Measurements from ENCODE around the gene SLC50A1. TPM values are rescaled to one million over a fixed set of nuclear protein-coding genes. Genes with fewer than 3 reads are reported as not detected.

Gene SLC50A1
- total and polyA plus RNA-seq, 11 donors: 5.4 to 36.0 (median 10.5) TPM

GRCh38 chr1:155134322-155134721 lies 1.3 kb upstream of the SLC50A1 start:
- Histone ChIP-seq H3K4me3 (peak overlapping the region in 7 of 12 donors; percentile 57 to 86 (median 66)), H3K4me1 (peaks cover 21 to 79% (median 63%) of the 10 kb centered on the region in 12 donors), H3K36me3 (peaks cover 0 to 57% (median 39%) of the 10 kb centered on the region in 9 donors), H3K9me3 (no peaks in the 10 kb centered on the region), H3K27me3 (peaks cover 0 to 7% (median 0%) of the 10 kb centered on the region in 9 donors), H3K27ac (peak overlapping the region; percentile 90 to 99 (median 98))
- intact Hi-C loops (cut with DNase I): no loop called here
- ATAC-seq (no peak), DNase-seq (no peak)
- 36 to 60% (median 40%) methylated on average over 1 of the region's 1 CpG for WGBS, 4 donors
- TF ChIP-seq POLR2A (IDR thresholded peaks at IDR 0.05) (peak in 1 of 2 donors; percentile 2), CTCF (IDR thresholded peaks at IDR 0.05) (no peak)

DNA sequence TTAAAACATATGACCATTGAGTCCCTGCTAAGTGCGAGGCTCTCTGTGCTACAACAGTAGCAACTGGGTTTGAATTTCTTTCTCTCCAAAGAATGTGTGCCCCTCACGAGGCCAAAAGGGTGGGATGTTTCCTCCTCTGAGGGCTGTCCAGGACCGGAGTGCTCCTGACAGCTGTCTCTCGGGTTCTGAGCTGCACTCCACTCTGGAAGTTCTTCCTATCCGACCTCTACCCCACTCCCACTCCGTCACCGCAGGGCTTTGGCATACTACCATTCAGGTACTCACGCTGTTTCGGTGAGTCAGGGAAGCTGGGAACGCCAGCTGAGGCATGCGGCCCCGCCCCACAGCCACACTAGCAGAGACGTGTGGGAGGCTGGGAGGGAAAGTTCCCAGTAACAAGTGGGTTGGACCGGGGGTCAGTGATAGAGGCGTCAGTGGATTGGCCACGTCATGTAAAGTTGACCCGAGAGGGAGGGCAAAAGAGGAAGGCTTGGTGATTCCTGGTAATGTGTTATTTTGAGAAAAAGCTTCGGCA lies 705 bp upstream of the SLC50A1 start:
- ATAC-seq: peak; percentile 61 to 86 (median 81)
- intact Hi-C loops (cut with DNase I): loop anchor here in 1 of 10 donors (5.0 kb wide), 1 partner anchor 37 kb away; the partner anchor contains the start of genes KRTCAP2 and TRIM46

DNA sequence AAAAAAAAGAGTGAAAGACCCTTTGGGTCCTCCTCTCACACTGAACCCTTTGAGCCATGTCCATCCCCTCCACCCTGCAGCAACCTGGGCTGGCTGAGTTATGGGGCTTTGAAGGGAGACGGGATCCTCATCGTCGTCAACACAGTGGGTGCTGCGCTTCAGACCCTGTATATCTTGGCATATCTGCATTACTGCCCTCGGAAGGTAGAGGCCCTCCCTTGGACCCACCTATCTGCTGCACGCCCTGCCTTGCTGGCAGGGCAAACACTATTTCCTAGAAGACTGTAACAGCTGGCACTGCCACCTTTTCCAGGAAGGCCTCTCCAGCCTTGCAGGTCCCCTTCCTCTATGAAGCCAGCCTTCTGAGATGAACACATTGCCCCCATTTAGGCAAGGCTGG lies 1.1 kb downstream of the SLC50A1 start:
- DNase-seq (no peak), ATAC-seq (no peak)
- 34 to 47% (median 44%) methylated on average over 6 of the region's 6 CpGs for WGBS, 4 donors
- peaks cover 16 to 74% (median 58%) of the 10 kb centered on the region in 12 donors for H3K4me1 ChIP-seq
- H3K27ac ChIP-seq: peak overlapping the region in 11 of 12 donors; percentile 90 to 99 (median 97)
- H3K36me3 ChIP-seq: peaks cover 0 to 45% (median 32%) of the 10 kb centered on the region in 9 donors
- H3K4me3 ChIP-seq: peak overlapping the region in 11 of 12 donors; percentile 47 to 86 (median 60)
- H3K9me3 ChIP-seq: no peaks in the 10 kb centered on the region
- H3K27me3 ChIP-seq: no peaks in the 10 kb centered on the region
- intact Hi-C loops (cut with DNase I): loop anchor here in 2 of 10 donors (2.0 to 5.0 kb wide), 2 partner anchors 36 to 74 kb away; partner anchors contain the start of genes EFNA4 (in 1 of the 2), KRTCAP2 (in 1 of the 2) and TRIM46 (in 1 of the 2)
- TF ChIP-seq CTCF (IDR thresholded peaks at IDR 0.05): no peak
- TF ChIP-seq POLR2A (IDR thresholded peaks at IDR 0.05): no peak

More for the DNA sequence above, 705 bp upstream of the SLC50A1 start:
- Histone ChIP-seq H3K36me3 (peaks cover 0 to 53% (median 39%) of the 10 kb centered on the region in 9 donors), H3K9me3 (no peaks in the 10 kb centered on the region), H3K27me3 (peaks cover 0 to 2% (median 0%) of the 10 kb centered on the region in 9 donors), H3K4me1 (peaks cover 21 to 85% (median 67%) of the 10 kb centered on the region in 12 donors), H3K27ac (peak overlapping the region; percentile 90 to 99 (median 98)), H3K4me3 (peak overlapping the region in 11 of 12 donors; percentile 47 to 86 (median 60))
- TF ChIP-seq CTCF (IDR thresholded peaks at IDR 0.05) (no peak), POLR2A (IDR thresholded peaks at IDR 0.05) (peak in 1 of 2 donors; percentile 6)
- WGBS, 4 donors: 4 to 7% (median 6%) methylated on average over 18 of the region's 18 CpGs
- DNase-seq: peak; percentile 86 to 96 (median 90)
